ENCODE results near the gene MAP2K5.

DNA sequence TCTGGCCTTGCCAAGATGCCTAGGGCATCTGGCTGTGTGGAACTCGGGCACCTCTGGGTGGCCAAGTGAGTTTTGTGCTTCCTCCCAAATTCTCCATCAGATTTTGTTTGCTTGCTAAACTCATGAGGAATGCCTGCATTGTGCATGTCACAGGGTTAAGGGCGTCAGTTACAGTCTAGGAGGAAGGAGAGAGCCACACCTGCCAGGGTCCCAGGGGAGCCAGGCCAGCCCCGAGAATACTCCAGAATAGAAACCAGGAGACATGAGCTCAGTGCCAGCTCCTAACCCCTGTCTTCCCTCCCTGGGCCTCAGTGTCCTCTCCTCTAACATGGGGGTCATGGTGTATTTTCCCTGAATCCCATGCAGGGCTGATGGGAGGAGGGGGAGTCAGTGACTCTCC is 260.8 kb downstream of the MAP2K5 start:
- TF ChIP-seq, protein P1, sequence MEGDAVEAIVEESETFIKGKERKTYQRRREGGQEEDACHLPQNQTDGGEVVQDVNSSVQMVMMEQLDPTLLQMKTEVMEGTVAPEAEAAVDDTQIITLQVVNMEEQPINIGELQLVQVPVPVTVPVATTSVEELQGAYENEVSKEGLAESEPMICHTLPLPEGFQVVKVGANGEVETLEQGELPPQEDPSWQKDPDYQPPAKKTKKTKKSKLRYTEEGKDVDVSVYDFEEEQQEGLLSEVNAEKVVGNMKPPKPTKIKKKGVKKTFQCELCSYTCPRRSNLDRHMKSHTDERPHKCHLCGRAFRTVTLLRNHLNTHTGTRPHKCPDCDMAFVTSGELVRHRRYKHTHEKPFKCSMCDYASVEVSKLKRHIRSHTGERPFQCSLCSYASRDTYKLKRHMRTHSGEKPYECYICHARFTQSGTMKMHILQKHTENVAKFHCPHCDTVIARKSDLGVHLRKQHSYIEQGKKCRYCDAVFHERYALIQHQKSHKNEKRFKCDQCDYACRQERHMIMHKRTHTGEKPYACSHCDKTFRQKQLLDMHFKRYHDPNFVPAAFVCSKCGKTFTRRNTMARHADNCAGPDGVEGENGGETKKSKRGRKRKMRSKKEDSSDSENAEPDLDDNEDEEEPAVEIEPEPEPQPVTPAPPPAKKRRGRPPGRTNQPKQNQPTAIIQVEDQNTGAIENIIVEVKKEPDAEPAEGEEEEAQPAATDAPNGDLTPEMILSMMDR (conservative IDR thresholded peaks at IDR 0.05): no peak
- TF ChIP-seq ZFX (IDR thresholded peaks at IDR 0.05): no peak
